SH-SY5Y (cell line): ENCODE results near the gene GALNT2.

Experiments
- GATA2 ChIP-seq: IDR thresholded peaks from 2 replicates; pipeline ENCODE4 v1.6.1; 2011; ENCODE audit warnings: mild to moderate bottlenecking, low read depth, low read length
- GATA3 ChIP-seq: IDR thresholded peaks from 2 replicates; pipeline ENCODE4 v1.6.1; 2011; ENCODE audit warnings: low read depth, mild to moderate bottlenecking, low read length, moderate library complexity

DNA sequence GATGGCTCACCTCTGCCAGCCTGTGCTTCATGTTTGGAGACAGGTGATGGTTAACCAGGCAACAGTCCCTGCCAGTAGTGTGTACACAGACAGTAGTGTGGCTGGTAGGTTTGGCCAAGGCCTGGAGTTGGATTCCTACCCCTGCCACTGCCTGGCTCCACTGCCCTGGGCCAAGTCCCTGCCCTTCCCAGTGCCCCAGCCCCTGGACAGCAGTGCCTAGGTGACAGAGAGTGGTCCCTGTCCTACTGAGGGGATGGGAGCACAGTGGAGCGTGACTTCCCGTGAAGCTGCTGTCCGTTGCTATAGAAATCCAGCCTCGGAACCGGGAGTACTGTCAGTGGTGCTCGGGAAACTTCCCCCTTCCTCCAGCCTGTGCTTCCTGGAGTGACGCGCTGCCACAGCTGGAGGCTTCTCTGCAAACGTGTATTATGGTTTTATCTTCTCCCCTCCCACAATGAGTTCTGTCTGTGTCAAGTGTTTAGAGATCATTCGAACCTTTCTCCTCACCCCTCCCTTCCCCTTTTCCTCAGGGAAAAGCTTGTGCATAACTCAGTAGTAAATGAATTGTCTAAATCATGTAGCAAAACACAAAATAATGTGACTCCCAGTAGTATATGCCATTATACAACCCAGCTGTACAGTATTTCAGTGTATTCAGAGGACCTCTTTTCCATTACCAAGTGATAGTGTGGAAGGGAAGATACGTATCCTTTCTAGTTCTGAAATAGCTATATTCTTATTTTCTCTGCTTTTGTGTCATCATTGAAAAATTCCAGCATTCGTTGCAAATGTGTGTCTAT is 73.4 kb downstream of the GALNT2 start:
- TF ChIP-seq GATA2 = no peak
- TF ChIP-seq GATA3 = no peak
